CD14-positive monocyte (primary cell): ENCODE results near the gene VAMP3. TPM values are rescaled to one million over a fixed set of nuclear protein-coding genes. Genes with fewer than 3 reads are reported as not detected.

Experiments used
- DNase-seq, 3 donors: peaks; one replicate each; pipeline ENCODE4 v3.0.0-alpha.2; 2011 to 2022
- H2AFZ ChIP-seq: 2 replicates; pipeline ENCODE4 v1.6.0; 2012; ENCODE audit warnings: mild to moderate bottlenecking, low read depth, low read length, inconsistent platforms; ENCODE audit not compliant: insufficient read depth, poor library complexity, severe bottlenecking
- H3K27ac ChIP-seq, 2 donors: 1 replicate in 1 of 2; 2 replicates in 1 of 2; pipeline ENCODE4 v1.5.1; 2012 to 2013; ENCODE audit warnings: low read length in 2 of 2, control low read depth in 1 of 2, inconsistent platforms in 1 of 2, low read depth in 1 of 2, mild to moderate bottlenecking in 1 of 2
- H3K27me3 ChIP-seq, 2 donors: one replicate each; pipeline versions ENCODE4 v1.6.0 to v1.6.1; 2011 to 2013; ENCODE audit warnings: low read length in 2 of 2; ENCODE audit not compliant: control insufficient read depth in 2 of 2, insufficient read depth in 2 of 2
- H3K36me3 ChIP-seq, 2 donors: replicated peaks in 1 of 2; 1 replicate in 1 of 2; 2 replicates in 1 of 2; pipeline versions ENCODE4 v1.5.1 to v1.6.1; 2012 to 2013; ENCODE audit warnings: low read length in 2 of 2, control low read depth in 1 of 2, inconsistent platforms in 1 of 2, mild to moderate bottlenecking in 1 of 2; ENCODE audit not compliant: insufficient read depth in 2 of 2, control insufficient read depth in 1 of 2
- H3K4me1 ChIP-seq, 2 donors: 1 replicate in 1 of 2; 2 replicates in 1 of 2; pipeline versions ENCODE4 v1.5.1 to v1.6.1; 2012 to 2013; ENCODE audit warnings: low read length in 2 of 2, control low read depth in 1 of 2, inconsistent platforms in 1 of 2, mild to moderate bottlenecking in 1 of 2, moderate library complexity in 1 of 2; ENCODE audit not compliant: insufficient read depth in 2 of 2, control insufficient read depth in 1 of 2
- H3K4me2 ChIP-seq: replicated peaks from 2 replicates; pipeline ENCODE3; 2012; ENCODE audit warnings: low read length, moderate library complexity, mild to moderate bottlenecking; ENCODE audit not compliant: poor library complexity, severe bottlenecking; ENCODE audit errors: extremely low read depth
- H3K4me3 ChIP-seq, 3 experiments: fragments of 200-600 bp in 1 of 3; sonication (generic) in 1 of 3; replicated peaks in 1 of 3; 1 replicate in 2 of 3; 2 replicates in 1 of 3; pipeline ENCODE4 v1.5.1; 2011 to 2013; ENCODE audit warnings: low read length in 3 of 3, mild to moderate bottlenecking in 3 of 3, control low read depth in 2 of 3, low read depth in 2 of 3, inconsistent platforms in 1 of 3, moderate library complexity in 1 of 3
- H3K79me2 ChIP-seq: 2 replicates; pipeline ENCODE4 v1.6.0; 2012; ENCODE audit warnings: mild to moderate bottlenecking, control low read depth, inconsistent platforms, low read length, moderate library complexity; ENCODE audit not compliant: insufficient read depth
- H3K9ac ChIP-seq: 2 replicates; pipeline ENCODE4 v1.6.0; 2017; ENCODE audit warnings: low read length, mild to moderate bottlenecking; ENCODE audit not compliant: insufficient read depth, poor library complexity, severe bottlenecking
- H3K9me3 ChIP-seq, 2 donors: replicated peaks in 1 of 2; 1 replicate in 1 of 2; 2 replicates in 1 of 2; pipeline versions ENCODE4 v1.5.1 to v1.6.1; 2012 to 2013; ENCODE audit warnings: low read length in 2 of 2, control low read depth in 1 of 2; ENCODE audit not compliant: control insufficient read depth in 1 of 2, insufficient read depth in 1 of 2
- H4K20me1 ChIP-seq: 2 replicates; pipeline ENCODE4 v1.6.0; 2012; ENCODE audit warnings: mild to moderate bottlenecking, low read length, control low read depth, moderate library complexity; ENCODE audit not compliant: insufficient read depth
- H3K27ac Mint-ChIP-seq, 7 donors: one replicate each; pipeline ENCODE4 v1.8.0; 2020; ENCODE audit warnings: mild to moderate bottlenecking in 7 of 7, mixed read lengths in 7 of 7, moderate library complexity in 6 of 7, inconsistent platforms in 2 of 7
- H3K27me3 Mint-ChIP-seq, 3 donors: one replicate each; pipeline ENCODE4 v1.8.0; 2021 to 2022; ENCODE audit warnings: low read depth in 3 of 3, mild to moderate bottlenecking in 3 of 3, mixed read lengths in 3 of 3, moderate library complexity in 3 of 3, inconsistent platforms in 1 of 3
- H3K36me3 Mint-ChIP-seq, 2 donors: one replicate each; pipeline ENCODE4 v1.8.0; 2020; ENCODE audit warnings: mixed read lengths in 2 of 2, inconsistent platforms in 1 of 2, mild to moderate bottlenecking in 1 of 2
- H3K4me1 Mint-ChIP-seq: one replicate; pipeline ENCODE4 v1.8.0; 2020; ENCODE audit warnings: mild to moderate bottlenecking, mixed read lengths
- H3K4me3 Mint-ChIP-seq, 2 donors: one replicate each; pipeline ENCODE4 v1.8.0; 2020; ENCODE audit warnings: mild to moderate bottlenecking in 2 of 2, mixed read lengths in 2 of 2, moderate library complexity in 1 of 2
- H3K9me3 Mint-ChIP-seq, 7 donors: one replicate each; pipeline ENCODE4 v1.8.0; 2020 to 2022; ENCODE audit warnings: mixed read lengths in 7 of 7, mild to moderate bottlenecking in 6 of 7, moderate library complexity in 6 of 7, inconsistent platforms in 2 of 7
- CTCF ChIP-seq: fragments of 200-600 bp; IDR thresholded peaks from one replicate; pipeline ENCODE4 v1.8.0; 2022; ENCODE audit warnings: antibody characterized with exemption, mild to moderate bottlenecking
- WGBS: methylation state at CpG from one replicate; pipeline ENCODE4 v1.1.5; 2013; ENCODE audit warnings: missing lambda C conversion rate; ENCODE audit not compliant: insufficient coverage; 5-methylcytosine and 5-hydroxymethylcytosine counted together
- intact Hi-C, 2 donors: fragments of 100-400 bp; cut with micrococcal nuclease; formaldehyde crosslinking; loops; one replicate each; pipeline versions ENCODE4 v1.15.0 to v1.15.1; 2023
- polyA plus RNA-seq, 3 donors: library from polyadenylated mRNA; depleted of rRNA in 1 of 3; unstranded in 2 of 3; stranded (reverse) in 1 of 3; fragments of 300-500 nt in 2 of 3; fragments of >200 nt in 1 of 3; fragmentation: Illumina TruSeq in 2 of 3; gene quantifications; 1 replicate in 2 of 3; 2 replicates in 1 of 3; pipeline ENCODE4 v1.2.3, GENCODE V29; 2012 to 2021

VAMP3 gene
- polyA plus RNA-seq, 3 donors: 106 to 149 (median 138) TPM

DNA sequence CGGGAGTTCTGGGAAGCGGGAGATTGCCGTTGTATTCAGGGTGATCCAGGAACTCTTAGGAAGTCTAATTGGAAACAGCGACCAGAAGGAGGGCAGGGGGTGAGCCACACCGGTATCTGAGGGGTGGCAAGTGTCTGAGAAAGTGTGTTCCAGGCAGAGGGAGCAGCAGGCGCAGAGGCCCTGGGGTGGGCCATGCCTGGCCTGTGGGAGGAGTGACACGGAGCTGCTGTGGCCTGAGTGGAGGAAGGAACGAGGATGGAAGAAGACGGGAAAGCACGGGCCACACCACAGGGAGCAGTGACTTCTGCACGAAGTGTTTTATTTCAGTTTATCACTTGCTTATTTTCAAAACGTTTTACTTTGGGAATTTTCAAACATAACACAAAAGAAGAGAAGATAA is 24.3 kb downstream of the VAMP3 start:
- peaks cover under 1 to 7% of the 10 kb centered on the region in 2 donors for H3K36me3 Mint-ChIP-seq
- DNase-seq: no peak
- Histone ChIP-seq H3K79me2 (no peaks in the 10 kb centered on the region), H2AFZ (peak overlapping the region; percentile 46), H3K4me3 (no peak overlapping the region), H3K27ac (no peak overlapping the region), H3K36me3 (no peaks in the 10 kb centered on the region), H3K27me3 (no peaks in the 10 kb centered on the region), H3K9me3 (peaks cover 18 to 22% of the 10 kb centered on the region in 2 donors), H4K20me1 (no peaks in the 10 kb centered on the region), H3K4me1 (no peaks in the 10 kb centered on the region), H3K9ac (no peak overlapping the region), H3K4me2 (no peak overlapping the region)
- peaks cover 16 to 21% (median 19%) of the 10 kb centered on the region in 7 donors for H3K9me3 Mint-ChIP-seq
- 98% methylated on average over 6 of the region's 12 CpGs for WGBS
- intact Hi-C loops: no loop called here
- no peak overlapping the region for H3K27ac Mint-ChIP-seq
- H3K27me3 Mint-ChIP-seq: peaks cover 2 to 4% (median 3%) of the 10 kb centered on the region in 3 donors
- no peak overlapping the region for H3K4me3 Mint-ChIP-seq
- H3K4me1 Mint-ChIP-seq: peaks cover 7% of the 10 kb centered on the region
- TF ChIP-seq CTCF: no peak

- H3K27ac ChIP-seq: no peak overlapping the region
- H2AFZ ChIP-seq: no peak overlapping the region
- H3K9me3 ChIP-seq: no peaks in the 10 kb centered on the region
- no peak overlapping the region for H3K4me2 ChIP-seq
- Mint-ChIP-seq H3K4me1 (peaks cover 2% of the 10 kb centered on the region), H3K9me3 (no peaks in the 10 kb centered on the region), H3K4me3 (no peak overlapping the region), H3K27ac (no peak overlapping the region), H3K36me3 (peaks cover 0 to 16% of the 10 kb centered on the region in 2 donors), H3K27me3 (peaks cover 0 to 1% (median 0%) of the 10 kb centered on the region in 3 donors)
- no peak for TF ChIP-seq CTCF
- no peak for DNase-seq
- H3K9ac ChIP-seq: no peak overlapping the region
- no peaks in the 10 kb centered on the region for H4K20me1 ChIP-seq
- no peaks in the 10 kb centered on the region for H3K79me2 ChIP-seq
- WGBS: 87% methylated on average over 4 of the region's 9 CpGs
- no peaks in the 10 kb centered on the region for H3K4me1 ChIP-seq
- no peaks in the 10 kb centered on the region for H3K36me3 ChIP-seq
- no peak overlapping the region for H3K4me3 ChIP-seq
- intact Hi-C loops: loop anchor here in 1 of 2 donors (5.0 kb wide), 1 partner anchor 97 kb away; no protein-coding TSS in a partner anchor
- no peaks in the 10 kb centered on the region for H3K27me3 ChIP-seq
Observed at GRCh38 chr1:7805460-7805859, 34.4 kb downstream of the VAMP3 start.
